Right renal pelvis (tissue), 4 donors: ENCODE results near the gene SECTM1. TPM values are rescaled to one million over a fixed set of nuclear protein-coding genes. Genes with fewer than 3 reads are reported as not detected.

Experiments
- DNase-seq, 4 donors: peaks; one replicate each; pipeline ENCODE4 v3.0.0-alpha.2; 2013; ENCODE audit warnings: low read depth in 4 of 4, low spot score in 3 of 4, missing footprints in 1 of 4
- polyA plus RNA-seq, 4 donors: library from polyadenylated mRNA; unstranded; fragments of 120-200 nt; gene quantifications; one replicate each; pipeline ENCODE4 v1.2.1, GENCODE V29; 2013; ENCODE audit not compliant: insufficient read length in 4 of 4

SECTM1 gene
- polyA plus RNA-seq, 4 donors: 1.3 to 2.4 (median 1.5) TPM

DNA sequence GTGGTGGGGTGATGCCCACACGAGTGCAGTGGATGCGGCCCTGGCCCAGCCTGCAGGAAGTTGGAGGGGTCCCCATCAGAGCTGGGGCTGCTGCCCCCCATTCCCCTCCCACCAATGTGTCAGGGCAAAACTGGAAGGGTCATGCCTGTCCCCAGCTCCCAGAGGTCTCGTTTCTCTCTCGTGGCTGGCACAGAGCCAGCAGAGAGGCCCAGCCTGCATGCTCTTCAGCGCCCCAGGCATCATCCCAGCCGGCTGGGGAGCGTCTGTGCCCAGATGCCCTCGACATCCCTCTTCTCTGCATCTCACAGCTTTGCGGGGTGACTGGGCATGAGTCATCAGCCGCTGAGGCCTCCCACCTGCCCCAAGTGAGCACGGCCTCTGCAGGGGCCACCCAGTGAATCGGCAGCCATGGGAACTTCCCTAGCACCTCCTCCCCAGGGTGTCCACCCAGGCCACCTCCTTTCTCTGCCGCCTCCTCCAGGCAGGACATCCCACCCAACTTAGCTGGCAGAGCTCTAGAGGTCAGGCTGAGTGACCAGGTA, 50.3 kb downstream of the SECTM1 start:
- DNase-seq: no peak

DNA sequence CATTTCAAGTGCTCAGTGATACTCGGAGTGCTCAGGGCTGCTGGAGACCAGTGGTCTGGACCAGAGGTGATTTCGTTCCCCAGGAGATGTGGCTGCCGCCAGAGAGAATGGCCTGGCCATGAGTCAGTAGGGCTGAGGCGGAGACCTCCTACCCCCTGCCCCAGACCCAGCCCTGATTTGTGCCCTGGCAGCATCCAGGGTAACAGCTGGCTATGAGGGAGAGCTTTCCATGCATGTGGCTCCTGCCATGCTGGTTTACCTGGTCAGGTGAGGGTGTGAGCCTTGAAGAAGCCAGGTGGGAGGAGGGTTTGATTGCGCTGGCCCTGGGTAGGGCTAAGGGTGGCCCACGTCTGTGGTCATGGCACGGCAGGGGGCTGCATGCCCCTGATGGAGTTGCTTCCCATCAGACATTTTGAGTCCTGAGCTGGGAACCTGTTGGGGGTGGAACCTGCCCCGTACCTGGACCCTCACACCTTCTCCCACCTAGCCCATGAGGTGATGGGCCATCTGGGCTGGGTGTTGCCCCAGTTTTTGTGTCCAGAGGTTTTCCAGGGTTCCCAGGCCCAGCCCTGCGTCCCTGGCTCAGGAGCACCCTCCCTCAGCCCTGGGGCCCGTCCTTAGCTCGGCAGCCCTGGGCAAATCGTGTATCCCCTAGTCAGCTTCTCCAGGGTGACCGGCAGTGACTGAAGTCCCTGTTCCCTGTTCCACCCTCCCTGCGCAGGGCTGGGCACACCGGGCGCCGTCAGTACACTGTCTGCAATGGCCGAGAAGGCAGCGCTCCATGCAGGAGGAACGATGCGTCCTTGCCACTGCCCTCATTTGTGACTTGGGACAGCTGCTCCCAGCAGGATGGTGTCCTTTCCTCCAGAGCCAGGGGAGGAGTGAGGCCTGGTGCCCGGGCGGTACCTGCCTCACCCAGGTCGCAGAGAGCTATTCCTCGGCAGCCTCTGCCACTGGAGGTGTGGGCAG, 51.0 kb downstream of the SECTM1 start:
- DNase-seq: no peak

DNA sequence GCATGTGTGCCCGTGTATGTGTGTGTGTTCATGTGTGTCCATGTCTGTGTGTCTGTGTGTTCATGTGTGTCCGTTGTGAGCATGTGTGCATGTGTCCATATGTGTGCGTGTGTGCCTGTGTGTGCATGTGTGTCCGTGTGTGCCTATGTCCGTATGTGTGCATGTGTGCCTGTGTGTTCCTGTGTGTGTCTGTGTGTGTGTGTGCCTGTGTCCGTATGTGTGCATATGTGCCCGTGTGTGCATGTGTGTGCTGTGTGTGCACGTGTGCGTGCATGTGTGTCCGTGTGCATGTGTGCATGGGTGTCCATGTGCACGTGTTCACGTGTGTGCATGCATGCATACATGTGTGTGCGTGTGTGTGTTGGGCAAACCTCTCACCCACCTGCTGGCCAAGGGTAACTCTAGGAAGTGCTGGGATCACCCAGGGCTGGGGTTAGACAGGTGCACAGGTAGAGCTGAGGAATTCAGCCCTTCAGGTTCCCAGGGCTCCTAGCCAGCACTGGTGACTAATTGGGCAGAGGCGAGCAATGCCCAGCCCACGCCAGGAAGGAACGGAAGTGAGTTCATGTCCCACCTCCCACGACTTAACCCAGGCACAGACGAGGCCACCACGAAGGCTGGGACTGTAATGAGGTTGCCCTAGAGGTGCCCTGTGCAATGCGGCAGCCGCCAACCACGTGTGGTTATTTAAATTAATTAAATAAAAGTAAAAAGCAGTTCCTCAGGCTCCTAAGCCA, 51.9 kb downstream of the SECTM1 start:
- DNase-seq: no peak

DNA sequence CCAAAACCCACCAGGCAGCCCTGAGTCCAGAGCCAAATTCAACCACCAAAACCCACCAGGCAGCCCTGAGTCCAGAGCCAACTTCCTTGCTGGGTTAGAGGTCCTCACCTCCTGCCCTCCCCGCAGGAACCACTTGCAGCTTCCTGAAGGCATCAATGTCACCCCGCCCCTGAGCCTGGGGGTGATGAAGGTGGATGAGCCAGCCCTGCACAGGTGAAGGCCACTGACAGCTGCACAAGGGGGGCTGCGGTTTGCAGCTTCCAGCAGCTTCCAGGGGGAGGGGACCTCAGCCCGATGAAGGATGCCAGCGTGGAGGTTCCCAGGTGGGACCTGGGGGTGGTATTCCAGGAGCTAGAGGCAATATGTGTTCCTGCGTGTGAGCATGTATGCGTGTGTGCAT, 52.5 kb downstream of the SECTM1 start:
- DNase-seq: no peak

DNA sequence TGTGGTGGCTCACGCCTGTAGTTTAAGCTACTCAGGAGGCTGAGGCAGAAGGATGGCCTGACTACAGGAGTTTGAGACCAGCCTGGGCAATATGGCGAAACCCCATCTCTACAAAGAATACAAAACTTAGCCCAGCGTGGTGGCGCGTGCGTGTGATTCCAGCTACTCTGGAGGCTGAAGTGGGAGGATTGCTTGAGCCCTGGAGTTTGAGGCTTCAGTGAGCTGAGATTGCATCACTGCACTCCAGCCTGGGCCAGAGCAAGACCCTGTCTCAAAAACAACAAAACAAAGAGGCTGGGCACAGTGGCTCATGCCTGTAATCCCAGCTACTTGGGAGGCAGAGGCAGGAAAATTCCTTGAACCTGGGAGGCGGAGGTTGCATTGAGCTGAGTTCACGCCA, 53.0 kb downstream of the SECTM1 start:
- no peak for DNase-seq

DNA sequence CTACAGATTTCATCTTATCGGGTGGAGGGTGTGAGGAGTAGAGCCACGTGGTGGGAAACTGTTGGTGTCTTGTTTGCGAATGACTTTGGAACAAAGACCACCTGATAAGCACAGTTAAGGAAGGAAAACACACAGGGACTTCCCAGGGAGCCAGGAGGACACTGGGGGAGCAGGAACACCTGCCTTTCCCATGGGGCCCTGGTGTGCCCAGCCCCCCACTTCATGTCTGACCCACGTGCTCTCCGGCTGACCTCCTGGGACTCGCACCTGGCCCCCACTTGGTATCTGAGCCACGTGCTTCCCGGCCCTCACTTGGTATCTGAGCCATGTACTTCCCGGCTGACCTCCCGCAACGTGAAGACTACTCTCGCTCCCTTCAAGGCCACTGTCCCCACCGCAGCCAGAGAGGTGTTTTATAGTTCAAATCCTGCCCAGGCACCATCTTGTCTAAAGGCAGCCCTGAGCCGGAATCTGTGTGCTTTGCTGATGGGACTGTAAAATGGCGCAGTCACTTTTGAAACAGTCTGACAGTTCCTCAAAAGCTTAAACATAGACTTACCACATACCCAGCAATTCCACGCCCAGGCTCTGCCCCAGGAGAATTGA, 54.7 kb downstream of the SECTM1 start:
- no peak for DNase-seq

DNA sequence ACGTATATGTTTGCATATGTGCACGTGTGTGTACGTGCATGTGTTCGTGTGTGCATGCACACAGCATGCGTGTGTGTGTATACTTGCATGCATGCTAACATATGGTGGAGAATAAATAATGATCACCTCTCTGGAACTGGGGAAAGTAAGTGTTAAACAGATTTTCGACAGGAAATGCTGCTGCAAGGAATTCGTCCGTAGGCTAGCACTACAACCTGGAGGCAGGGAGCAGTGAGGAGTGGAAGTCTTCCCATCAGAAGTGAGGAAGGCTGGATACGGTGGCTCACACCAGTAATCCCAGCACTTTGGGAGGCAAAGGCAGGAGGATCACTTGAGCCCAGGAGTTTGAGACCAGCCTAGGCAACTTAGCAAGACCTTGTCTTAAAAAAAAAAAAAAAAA, 55.3 kb downstream of the SECTM1 start:
- DNase-seq: no peak

DNA sequence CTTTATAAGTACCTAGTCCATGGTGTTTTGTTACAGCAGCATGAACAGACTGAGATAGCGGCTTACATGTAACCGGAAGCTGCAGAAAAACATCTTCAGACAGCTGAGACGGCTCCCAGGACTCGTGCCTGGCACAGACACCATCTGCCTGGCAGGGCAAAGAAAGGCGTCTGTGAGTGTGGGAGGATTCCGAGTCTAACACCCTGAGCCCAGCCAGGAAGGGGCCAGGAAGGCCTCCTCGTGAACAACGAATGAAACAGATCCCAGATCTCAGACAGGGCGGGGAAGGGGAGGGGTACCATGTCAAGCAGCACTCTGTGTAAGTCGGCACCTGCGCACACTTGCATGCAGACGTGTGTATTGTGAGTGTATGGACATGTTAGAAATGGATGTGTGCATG, 55.7 kb downstream of the SECTM1 start:
- no peak for DNase-seq

DNA sequence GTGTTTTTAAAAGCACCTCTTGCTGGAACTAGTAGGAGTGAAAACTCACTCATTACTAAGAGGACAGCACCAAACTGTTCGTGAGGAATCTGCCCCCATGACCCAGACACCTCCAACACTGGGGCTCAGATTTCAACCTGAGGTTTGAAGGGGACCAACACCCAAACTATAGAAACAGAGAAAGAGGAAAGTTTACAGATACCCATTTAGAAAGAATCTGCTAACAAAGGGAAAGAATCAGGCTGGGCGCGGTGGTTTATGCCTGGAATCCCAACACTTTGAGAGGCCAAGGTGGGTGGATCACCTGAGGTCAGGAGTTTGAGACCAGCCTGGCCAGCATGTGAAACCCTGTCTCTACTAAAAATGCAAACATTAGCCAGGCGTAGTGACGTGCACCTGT, 56.6 kb downstream of the SECTM1 start:
- no peak for DNase-seq

DNA sequence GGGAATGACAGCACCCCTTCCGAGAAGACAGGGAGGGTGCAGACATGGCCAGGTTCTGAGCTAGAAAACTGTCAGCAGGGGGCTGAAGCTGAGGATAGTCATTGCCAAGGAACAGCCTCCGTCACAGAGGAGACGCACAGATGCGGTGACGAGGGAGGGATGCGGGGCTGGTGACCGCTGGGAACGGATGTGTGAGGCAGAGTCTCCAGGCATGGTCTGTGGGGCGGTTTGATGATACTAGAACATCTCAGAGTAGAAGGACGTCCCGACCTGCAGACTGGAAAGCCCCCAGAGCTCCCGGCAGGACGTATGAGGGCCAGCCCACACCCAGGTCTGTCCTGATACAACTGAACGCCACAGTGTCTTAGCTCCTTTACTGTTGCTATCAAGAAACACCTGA, 58.2 kb downstream of the SECTM1 start:
- DNase-seq: no peak

DNA sequence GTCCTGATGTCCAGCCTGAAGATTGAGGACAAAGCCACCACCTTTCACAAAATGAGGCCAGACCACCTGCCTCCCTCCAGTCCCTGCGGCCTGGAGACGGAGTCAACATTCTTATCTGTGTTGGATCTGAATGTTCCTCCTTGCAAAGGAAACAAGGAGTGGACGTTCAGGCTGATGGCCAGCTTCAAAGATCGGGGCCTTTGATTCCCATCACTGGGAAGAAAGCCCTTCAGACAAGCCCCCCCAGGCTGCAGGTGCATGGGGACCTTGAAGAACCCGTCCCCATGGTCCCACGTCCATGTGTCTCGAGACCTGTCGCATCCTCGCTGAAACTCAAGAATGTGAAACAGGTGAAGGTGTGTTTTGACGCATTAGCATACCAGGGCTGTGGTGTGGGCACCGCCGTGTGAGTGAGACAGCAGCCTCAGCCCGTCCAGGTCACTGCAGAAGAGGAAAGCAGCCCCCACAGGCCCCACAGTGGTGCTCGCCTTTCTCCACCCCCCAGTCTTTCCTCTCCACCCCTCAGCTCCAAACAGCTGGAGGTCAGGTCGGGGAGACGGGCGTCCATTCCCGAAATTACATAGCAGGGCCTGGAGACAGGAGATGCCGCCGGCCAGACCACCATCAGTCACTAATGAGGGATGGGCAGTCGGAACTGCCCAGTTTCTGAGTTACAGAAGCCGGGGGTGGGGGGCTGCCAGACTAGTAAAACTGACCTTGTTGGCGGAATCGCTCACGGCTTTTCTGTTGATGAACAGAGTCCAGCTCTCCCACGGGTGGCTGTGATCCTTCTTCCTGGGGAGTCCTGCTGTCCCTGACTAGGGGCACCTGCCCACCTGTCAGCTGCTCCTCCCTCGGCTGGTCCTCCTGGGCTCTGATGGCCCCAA, 59.2 kb downstream of the SECTM1 start:
- DNase-seq: no peak

DNA sequence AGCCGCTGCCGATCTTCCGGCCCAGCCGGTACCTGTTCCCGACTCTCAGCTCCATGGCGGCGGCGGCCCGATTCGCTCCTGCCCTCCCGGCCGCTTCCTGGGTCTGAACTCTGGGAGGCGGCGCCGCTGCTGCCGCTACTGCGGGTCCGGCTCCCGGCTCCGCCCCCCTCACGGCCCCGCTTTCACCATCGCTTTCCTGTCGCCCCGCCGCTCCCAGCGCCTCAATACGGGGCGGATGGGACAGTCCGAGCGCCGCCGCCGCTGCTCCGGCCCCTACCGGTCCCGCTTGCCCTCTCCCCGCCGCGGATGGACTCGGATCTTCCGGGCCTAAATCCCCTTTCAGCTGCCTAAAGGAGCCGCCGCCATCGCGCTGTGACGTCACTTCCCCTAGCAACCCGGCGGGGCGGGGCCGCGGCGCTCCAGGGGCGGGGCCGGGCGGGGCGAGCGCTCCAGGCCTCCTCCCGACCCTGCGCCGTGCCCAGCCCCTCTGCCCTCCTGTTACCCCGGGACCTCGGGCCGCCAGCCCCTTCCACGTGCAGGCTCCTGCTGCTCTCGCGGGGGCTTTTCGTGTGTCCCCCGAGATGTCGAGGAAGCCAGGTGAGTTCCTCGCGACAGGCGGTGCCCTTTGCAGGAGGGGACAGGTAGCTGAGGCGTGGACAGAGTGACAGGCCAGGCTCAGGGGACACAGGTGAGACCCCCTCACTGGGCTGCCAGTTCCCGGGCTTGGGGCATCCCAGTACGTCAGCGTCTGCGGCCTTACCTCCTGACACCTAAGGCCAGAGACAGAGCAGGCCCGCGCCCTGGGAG, 60.0 kb downstream of the SECTM1 start, which contains the start of gene CSNK1D:
TSS of gene CSNK1D (minus strand) at position 374 of the 807 bp plus-strand sequence. CDS start at position 55, 319 bp downstream.
- DNase-seq: peak; percentile 79 to 90 (median 82)

DNA sequence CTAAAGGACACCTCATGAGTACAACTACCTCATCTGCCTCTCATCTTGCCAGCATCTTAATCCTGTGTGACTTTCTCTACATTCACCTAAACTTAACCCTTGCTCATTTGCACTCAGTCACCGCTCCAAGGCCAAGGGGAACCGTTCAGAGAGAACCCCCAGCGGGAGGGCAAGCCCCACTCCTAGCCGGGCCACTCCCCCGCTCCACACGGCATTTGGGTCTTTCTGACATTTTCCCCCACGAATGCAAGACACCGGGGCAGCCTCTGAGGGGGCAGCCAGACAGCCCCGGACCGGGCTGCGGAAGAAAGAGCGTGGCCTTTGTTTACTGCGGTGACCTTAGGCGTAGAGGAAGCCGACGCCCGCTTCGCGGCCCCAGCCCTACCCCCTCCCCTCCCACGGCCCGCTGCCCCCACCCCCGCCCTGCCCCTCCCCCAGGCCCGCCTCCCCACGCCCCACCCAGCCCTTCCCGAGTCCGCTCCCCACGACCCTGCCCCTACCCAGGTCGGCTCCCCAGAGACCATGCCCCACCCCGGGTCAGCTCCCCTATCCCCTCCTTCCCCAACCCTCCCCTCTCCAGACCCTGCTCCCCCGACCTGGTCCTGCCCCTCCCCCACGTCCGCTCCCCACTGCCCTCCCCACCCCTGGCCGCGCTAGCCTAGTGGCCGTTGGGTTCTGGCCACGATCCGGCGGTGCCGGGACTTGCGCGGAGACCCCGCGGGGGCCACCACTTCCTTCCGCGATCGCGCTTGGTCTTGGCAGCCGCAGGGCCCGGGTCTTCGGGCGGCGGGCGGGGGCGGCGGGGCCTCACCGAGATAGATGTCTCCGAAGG, 60.9 kb downstream of the SECTM1 start:
- DNase-seq: no peak

DNA sequence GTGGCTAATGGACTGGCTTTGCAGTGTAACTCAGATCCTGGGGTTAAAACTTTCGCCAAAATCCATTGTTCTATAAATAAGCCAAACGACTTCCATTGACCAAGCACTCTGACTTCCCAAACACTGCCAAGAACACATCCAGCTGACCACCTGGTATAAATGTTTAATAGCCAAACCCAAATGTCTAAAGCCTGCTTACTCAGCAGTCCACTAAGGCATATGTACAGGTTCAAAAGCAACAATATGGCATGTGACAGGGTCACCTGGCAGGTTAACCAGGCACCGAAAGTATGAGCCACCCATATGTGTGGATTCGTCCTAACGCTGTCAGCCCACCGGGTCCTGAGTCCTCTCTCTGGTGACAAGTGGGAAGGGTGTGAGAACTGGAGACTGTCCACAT, 62.2 kb downstream of the SECTM1 start:
- no peak for DNase-seq
